Spleen (tissue), 11 donors: Measurements from ENCODE around the gene PTS. TPM values are rescaled to one million over a fixed set of nuclear protein-coding genes. Genes with fewer than 3 reads are reported as not detected.

ENCODE experiments used
- DNase-seq: peaks from one replicate; pipeline ENCODE4 v3.0.0-alpha.2; 2020
- H3K27ac ChIP-seq, 8 donors: fragments of 200-600 bp; sonication (generic) in 7 of 8; 1 replicate in 4 of 8; 2 replicates in 4 of 8; pipeline versions ENCODE4 v1.5.0 to v1.8.0; 2016 to 2021; ENCODE audit warnings: inconsistent platforms in 4 of 8, mild to moderate bottlenecking in 4 of 8, moderate library complexity in 1 of 8
- H3K27me3 ChIP-seq, 7 donors: fragments of 200-600 bp; sonication (generic) in 6 of 7; replicated peaks in 1 of 7; 1 replicate in 4 of 7; 2 replicates in 3 of 7; pipeline versions ENCODE4 v1.5.0 to v1.8.0; 2016 to 2021; ENCODE audit warnings: inconsistent platforms in 3 of 7, mild to moderate bottlenecking in 1 of 7
- H3K36me3 ChIP-seq, 6 donors: fragments of 200-600 bp; sonication (generic) in 5 of 6; 1 replicate in 4 of 6; 2 replicates in 2 of 6; pipeline versions ENCODE4 v1.5.0 to v1.8.0; 2016 to 2021; ENCODE audit warnings: inconsistent platforms in 2 of 6
- H3K4me1 ChIP-seq, 6 donors: fragments of 200-600 bp; sonication (generic) in 5 of 6; 1 replicate in 3 of 6; 2 replicates in 3 of 6; pipeline versions ENCODE4 v1.5.0 to v1.8.0; 2016 to 2021; ENCODE audit warnings: inconsistent platforms in 3 of 6
- H3K4me3 ChIP-seq, 8 donors: fragments of 200-600 bp; sonication (generic) in 7 of 8; 1 replicate in 4 of 8; 2 replicates in 4 of 8; pipeline versions ENCODE4 v1.5.0 to v1.8.0; 2016 to 2021; ENCODE audit warnings: inconsistent platforms in 4 of 8, mild to moderate bottlenecking in 4 of 8, moderate library complexity in 2 of 8
- H3K9me3 ChIP-seq, 8 donors: fragments of 200-600 bp; sonication (generic) in 7 of 8; 1 replicate in 4 of 8; 2 replicates in 4 of 8; pipeline versions ENCODE4 v1.5.0 to v1.8.0; 2016 to 2021; ENCODE audit warnings: inconsistent platforms in 4 of 8
- CTCF ChIP-seq, 11 experiments: fragments of 200-600 bp in 7 of 11; fragments of 450-650 bp in 4 of 11; sonication (generic) in 4 of 11; IDR thresholded peaks in 8 of 11; conservative IDR thresholded peaks in 3 of 11; 1 replicate in 7 of 11; 2 replicates in 4 of 11; pipeline versions ENCODE4 v1.4.0 to v1.8.0; 2016 to 2021; ENCODE audit warnings: antibody characterized with exemption in 11 of 11, inconsistent platforms in 4 of 11, mild to moderate bottlenecking in 1 of 11
- POLR2A ChIP-seq, 3 donors: fragments of 450-650 bp; IDR thresholded peaks; one replicate each; pipeline ENCODE4 v1.5.1; 2017; ENCODE audit warnings: antibody characterized with exemption in 3 of 3, mild to moderate bottlenecking in 1 of 3
- POLR2AphosphoS5 ChIP-seq, 3 donors: sonication (generic); formaldehyde crosslinking; IDR thresholded peaks; one replicate each; pipeline ENCODE4 v1.5.1; 2017; ENCODE audit warnings: antibody characterized with exemption in 3 of 3
- WGBS, 5 donors: extraction: QIAGEN DNeasy Blood & Tissue Kit in 3 of 5; methylation state at CpG; one replicate each; pipeline versions ENCODE4 v1.1.5 to v1.1.7; 2013 to 2018; 5-methylcytosine and 5-hydroxymethylcytosine counted together
- intact Hi-C: fragments of 100-400 bp; cut with DNase I; formaldehyde crosslinking; loops from one replicate; pipeline ENCODE4 v1.15.0; 2023; ENCODE audit warnings: low total_unique reads
- polyA plus RNA-seq, 3 donors: library from polyadenylated mRNA; stranded (reverse); fragments of 200-250 nt; gene quantifications; one replicate each; pipeline ENCODE4 v1.2.1, GENCODE V29; 2013
- total RNA-seq, 7 donors: library from RNA; depleted of rRNA in 3 of 7; stranded (reverse); fragments of >200 nt in 3 of 7; fragmentation: NEBNext Ultra II Directional in 4 of 7; extraction: Animal tissue kit (Norgen Biotek cat#: 25700) in 4 of 7; gene quantifications; one replicate each; pipeline versions ENCODE4 v1.1.0 to v1.2.1, GENCODE V29; 2016 to 2021
- donor health status: healthy with polysubstance abuse.
- donor health status: DM: no; HTN: no; CAD: no; lungs with moderate emphysema.
- donor health status: DM: no; HTN: no; CAD: no.
- donor health status: Bipolar disorder and iron deficiency.
- donor health status: healthy.
- donor health status: DM: no; HTN: no; CAD: no.
- donor health status: DM: yes; HTN: yes; CAD: no.

The PTS gene
- total and polyA plus RNA-seq, 10 donors = 19.5 to 31.8 (median 23.1) TPM

- Histone ChIP-seq H3K36me3 (peaks cover 0 to 6% (median 2%) of the 10 kb centered on the region in 6 donors), H3K27me3 (no peaks in the 10 kb centered on the region), H3K4me3 (no peak overlapping the region), H3K27ac (no peak overlapping the region), H3K4me1 (peaks cover 9 to 36% (median 19%) of the 10 kb centered on the region in 6 donors), H3K9me3 (no peaks in the 10 kb centered on the region)
- WGBS, 5 donors = 87 to 95% (median 93%) methylated on average over 5 of the region's 5 CpGs
- TF ChIP-seq POLR2AphosphoS5 (IDR thresholded peaks at IDR 0.05) = no peak
- TF ChIP-seq POLR2A (IDR thresholded peaks at IDR 0.05) = no peak
- no peak for TF ChIP-seq CTCF (IDR thresholded peaks at IDR 0.05 in 8 of 11, conservative IDR thresholded peaks at IDR 0.05 in 3 of 11)
- no peak for DNase-seq
- intact Hi-C loops = no loop called here
Measured at GRCh38 chr11:112223754-112224532, 2.3 kb upstream of the PTS start.

- WGBS, 5 donors = 24 to 50% (median 44%) methylated on average over 7 to 8 of the region's 8 CpGs
- no peak for DNase-seq
- TF ChIP-seq POLR2A (IDR thresholded peaks at IDR 0.05) (no peak), CTCF (IDR thresholded peaks at IDR 0.05 in 8 of 11, conservative IDR thresholded peaks at IDR 0.05 in 3 of 11) (no peak), POLR2AphosphoS5 (IDR thresholded peaks at IDR 0.05) (no peak)
- Histone ChIP-seq H3K27ac (peak overlapping the region; percentile 93 to 99 (median 98)), H3K27me3 (no peaks in the 10 kb centered on the region), H3K4me3 (peak overlapping the region; percentile 62 to 80 (median 66)), H3K36me3 (peaks cover 0 to 23% (median 18%) of the 10 kb centered on the region in 6 donors), H3K9me3 (no peaks in the 10 kb centered on the region), H3K4me1 (peaks cover 8 to 28% (median 16%) of the 10 kb centered on the region in 6 donors)
- intact Hi-C loops = no loop called here
Measured at GRCh38 chr11:112225753-112226061, 521 bp upstream of the PTS start.

DNA sequence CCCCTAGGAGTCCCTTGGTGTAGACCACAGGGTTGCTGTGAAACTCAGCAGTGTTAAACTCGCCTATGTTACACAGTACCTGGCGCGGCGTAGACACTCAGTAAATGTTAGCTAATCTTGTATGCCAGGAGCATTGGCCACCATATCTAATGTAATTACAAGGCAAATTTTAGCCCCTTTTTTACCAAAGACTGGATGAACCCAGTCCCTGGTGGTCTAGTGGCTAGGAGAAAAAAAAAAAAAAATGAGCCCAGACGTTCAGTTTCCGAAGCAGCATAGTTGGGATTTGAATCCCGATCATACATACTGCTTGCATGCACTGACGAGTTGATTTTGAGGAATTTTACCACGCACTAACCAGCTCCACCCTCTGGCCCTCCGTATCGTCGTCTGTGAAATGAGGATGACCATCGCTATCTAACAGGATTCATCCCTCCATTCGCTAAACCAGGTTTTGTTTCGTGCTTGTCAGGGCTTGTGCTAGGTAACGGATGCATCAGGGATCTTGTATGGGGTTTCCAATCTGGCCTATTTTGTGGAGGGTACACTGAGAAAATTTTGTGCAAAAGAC, 688 bp downstream of the PTS start:
- H3K9me3 ChIP-seq = no peaks in the 10 kb centered on the region
- H3K4me3 ChIP-seq = peak overlapping the region; percentile 62 to 80 (median 66)
- 9 to 15% (median 13%) methylated on average over 16 of the region's 16 CpGs for WGBS, 5 donors
- intact Hi-C loops = no loop called here
- H3K27ac ChIP-seq = peak overlapping the region; percentile 93 to 99 (median 98)
- no peaks in the 10 kb centered on the region for H3K27me3 ChIP-seq
- H3K4me1 ChIP-seq = peaks cover 8 to 28% (median 16%) of the 10 kb centered on the region in 6 donors
- DNase-seq = no peak
- no peak for TF ChIP-seq POLR2A (IDR thresholded peaks at IDR 0.05)
- TF ChIP-seq POLR2AphosphoS5 (IDR thresholded peaks at IDR 0.05) = no peak
- TF ChIP-seq CTCF (IDR thresholded peaks at IDR 0.05 in 8 of 11, conservative IDR thresholded peaks at IDR 0.05 in 3 of 11) = no peak
- peaks cover 0 to 35% (median 25%) of the 10 kb centered on the region in 6 donors for H3K36me3 ChIP-seq

GRCh38 chr11:112227471-112227870, 1.2 kb downstream of the PTS start:
- Histone ChIP-seq H3K27me3 (no peaks in the 10 kb centered on the region), H3K36me3 (peaks cover 0 to 41% (median 27%) of the 10 kb centered on the region in 6 donors), H3K4me3 (peak overlapping the region in 5 of 8 donors; percentile 62 to 80 (median 69)), H3K9me3 (no peaks in the 10 kb centered on the region), H3K27ac (peak overlapping the region in 2 of 8 donors; percentile 93 to 99), H3K4me1 (peaks cover 8 to 28% (median 16%) of the 10 kb centered on the region in 6 donors)
- WGBS, 5 donors = 59 to 94% (median 82%) methylated on average over 4 of the region's 4 CpGs
- TF ChIP-seq CTCF (IDR thresholded peaks at IDR 0.05 in 8 of 11, conservative IDR thresholded peaks at IDR 0.05 in 3 of 11) (no peak), POLR2A (IDR thresholded peaks at IDR 0.05) (no peak), POLR2AphosphoS5 (IDR thresholded peaks at IDR 0.05) (no peak)
- no peak for DNase-seq
- intact Hi-C loops = no loop called here
